GM19324 (cell line): ENCODE measurements around the gene MTMR1.

Source experiments
- ATAC-seq: cut with Tn5 transposase; IDR thresholded peaks from one replicate; pipeline ENCODE4 v1.9.1; 2021; ENCODE audit warnings: mild to moderate bottlenecking, moderate library complexity; ENCODE audit not compliant: unreplicated experiment, low FRiP score

The MTMR1 gene

DNA sequence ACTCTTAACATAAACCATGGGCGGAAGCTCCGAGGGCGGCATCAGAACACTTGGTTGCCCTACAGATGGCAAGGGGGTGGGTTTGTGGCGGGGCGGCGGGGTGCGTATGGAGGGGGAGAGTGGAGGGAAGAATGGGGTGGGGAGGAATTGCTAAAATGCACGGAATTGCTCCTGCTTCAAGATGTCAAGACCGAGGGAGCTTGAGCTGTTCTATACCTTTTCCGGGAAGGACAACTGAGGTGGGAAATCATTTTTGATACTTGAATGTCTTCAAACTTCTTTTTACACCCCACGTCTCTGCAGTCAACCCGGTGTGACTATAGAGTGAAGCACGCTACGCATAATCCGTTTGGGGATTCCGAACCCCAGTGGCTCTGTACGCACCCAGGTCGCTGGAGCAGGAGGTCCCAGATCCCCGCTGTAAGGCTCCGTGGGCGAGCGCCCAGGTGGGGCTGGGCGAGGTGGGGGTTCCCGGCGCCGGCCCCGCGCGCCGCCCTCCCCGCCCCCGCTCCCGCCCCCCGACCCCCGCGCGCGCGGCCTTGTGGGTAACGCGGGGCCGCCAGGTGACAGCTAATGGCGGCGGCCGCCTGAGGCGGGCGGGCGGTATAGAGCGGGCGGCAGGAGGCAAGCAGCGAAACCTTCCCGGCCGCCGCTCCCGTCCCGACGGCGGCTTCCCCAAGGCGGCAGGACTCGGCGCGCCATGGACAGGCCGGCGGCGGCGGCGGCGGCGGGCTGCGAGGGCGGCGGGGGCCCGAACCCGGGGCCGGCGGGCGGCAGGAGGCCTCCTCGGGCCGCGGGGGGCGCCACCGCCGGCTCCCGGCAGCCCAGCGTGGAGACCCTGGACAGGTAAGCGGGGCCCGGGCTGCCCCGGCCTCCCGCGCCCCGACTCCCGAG lies at the start of gene MTMR1:
Gene MTMR1 (plus strand): TSS at position 566 of the 894 bp plus-strand sequence. CDS start 135 bp downstream, at position 701.
- peak; percentile 70 for ATAC-seq

DNA sequence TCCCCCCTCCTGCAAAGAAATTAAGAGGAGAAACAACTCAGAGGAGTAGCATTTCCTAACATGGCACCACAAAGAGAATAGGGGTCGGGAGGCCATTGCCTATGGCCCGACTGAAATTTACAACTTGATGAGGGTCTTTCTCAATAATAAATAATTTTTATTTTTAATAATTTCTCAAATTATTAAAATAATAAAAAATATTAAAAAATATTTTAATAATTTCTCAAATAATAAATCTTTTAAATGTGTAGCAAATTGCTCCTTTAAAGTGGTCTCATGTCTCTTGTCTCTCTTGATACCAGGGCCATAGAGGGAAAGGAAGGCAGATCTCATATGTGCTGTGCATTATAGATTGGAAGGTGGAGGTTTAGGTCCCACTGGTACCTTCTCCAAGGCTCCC lies 49.2 kb upstream of the MTMR1 start:
- no peak for ATAC-seq

DNA sequence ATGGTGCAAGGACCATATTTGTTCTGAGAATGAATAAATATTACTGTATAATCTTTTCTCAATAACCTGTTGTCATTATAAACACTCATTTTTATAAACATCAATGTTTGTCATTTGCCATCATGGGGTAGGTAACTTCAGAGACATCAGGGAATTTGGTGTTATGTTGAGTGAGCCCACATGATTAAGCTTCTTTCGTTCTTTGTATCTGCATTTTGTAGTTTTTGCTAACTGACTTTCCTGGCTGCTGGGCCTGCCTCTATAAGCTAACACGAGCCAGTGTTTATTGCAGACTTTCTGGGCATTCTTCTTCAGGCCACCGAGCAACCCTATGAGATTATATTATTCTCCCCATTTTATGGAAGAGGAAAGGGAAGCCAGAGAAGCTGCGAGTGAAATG lies 48.8 kb upstream of the MTMR1 start:
- no peak for ATAC-seq

DNA sequence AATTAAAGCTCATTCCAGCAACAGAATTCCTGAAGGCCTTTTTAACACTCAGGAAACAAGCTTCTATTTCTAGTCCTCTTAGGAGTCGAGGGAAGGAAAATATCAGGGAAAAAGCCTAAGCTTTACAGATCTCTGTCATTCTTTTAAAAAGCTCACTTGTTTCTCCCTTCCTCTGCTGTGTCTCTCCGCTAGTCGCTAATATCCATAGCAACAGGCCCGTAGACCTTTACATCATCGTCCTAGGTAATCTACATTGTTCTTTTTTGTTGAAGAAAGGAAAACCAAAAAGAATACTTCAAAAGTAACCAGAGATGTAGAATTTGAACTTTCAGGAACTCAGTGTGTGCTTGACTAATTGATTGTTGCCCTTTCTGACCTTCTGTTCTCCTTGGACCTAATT lies 45.9 kb upstream of the MTMR1 start:
- no peak for ATAC-seq

DNA sequence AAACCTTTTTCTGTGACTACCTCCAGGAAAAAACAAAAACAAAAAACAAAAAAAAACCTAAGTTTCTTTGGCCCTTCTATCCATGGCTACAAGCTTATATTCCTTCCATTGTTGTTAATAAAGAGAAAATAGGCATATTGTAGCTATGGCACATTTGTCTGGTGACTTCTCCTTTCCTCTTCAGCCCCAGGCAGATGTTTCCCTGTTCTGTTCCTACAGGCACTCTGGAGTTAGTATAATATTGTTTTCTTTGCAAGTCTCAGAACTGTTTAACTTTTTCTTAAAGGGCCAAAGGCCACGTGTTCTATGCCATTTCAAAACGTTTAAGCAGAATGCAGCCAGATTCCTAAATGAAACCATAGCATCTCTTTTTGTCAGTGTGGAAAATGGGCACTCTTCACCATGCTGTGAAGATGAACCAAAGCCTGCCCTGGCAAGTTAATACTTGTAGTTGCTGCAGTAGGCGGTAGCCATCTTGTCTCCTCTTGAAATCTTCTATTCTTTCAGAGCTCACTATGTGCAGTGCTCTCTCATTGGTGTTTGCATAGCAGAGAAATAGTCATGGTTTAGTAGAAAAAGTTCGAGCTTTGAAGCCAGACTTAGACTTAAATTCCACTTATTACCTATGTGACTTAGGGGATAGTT lies 44.8 kb upstream of the MTMR1 start:
- ATAC-seq: no peak

DNA sequence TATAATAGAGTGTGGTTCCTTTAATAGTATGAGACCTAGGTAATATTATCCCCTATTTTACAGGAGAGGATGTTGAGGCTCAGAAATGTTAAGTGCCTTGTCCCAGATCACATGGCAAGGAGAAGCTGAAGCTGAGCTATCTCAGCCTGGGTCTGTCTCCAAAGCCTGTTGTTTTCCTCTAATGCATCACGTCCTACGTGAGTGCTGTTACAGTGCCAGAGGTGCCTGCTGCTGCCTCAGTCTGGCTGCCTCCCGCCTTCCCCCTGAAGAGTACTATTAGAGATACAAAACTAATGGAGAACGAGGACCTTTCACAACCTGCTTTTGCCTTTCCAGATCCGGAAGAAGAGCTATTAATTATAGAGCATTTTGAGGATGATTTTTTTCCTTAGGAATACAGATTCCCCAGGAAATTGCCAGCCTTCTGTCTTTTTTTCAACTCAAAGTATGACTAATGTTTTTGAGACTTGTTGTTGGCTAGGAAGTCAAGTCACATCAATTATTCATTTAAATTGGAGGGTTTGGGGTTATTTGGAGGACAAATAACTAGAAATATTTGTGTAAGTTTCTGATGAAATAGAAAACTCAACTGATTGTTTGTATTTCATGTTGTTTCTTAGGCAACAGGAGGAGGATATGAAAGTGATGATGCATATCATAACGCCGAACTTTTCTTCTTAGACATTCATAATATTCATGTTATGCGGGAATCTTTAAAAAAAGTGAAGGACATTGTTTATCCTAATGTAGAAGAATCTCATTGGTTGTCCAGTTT lies 43.9 kb upstream of the MTMR1 start:
- no peak for ATAC-seq

DNA sequence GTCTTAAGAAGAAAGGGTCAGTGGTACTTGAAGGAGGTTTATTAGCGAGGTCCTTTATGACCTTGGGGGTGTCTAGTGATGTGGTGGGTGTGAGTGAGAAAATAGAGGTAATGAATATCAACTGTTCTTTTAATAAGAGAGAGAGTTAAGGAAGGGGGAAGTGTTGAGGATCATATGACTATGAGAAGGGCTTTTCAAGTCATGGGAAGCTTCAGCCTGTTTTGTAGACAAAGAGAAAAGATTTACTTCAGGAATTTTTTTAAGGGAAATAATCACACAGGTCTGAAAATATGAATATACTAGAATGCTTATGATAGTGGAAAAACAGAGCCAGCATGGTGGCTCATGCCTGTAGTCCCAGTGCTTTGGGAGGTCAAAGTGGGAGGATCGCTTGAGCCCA lies 41.3 kb upstream of the MTMR1 start:
- no peak for ATAC-seq

DNA sequence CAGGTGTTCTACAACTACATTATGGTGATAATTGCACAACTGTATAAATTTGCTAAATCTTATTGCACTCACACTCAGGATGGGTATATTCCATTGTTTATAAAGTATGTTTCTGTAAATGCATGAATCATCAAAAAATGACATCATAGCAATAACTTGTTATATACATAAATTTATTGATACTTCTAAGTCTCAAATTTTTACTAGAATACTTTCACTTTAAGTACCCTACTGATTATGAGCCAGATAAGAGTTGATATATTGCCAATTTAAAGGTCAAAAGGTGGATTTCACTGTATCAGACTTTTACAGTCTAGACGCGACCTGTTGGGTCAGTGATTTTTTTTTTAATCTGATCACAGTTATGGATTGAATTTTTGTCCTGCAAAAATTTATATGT lies 37.4 kb upstream of the MTMR1 start:
- no peak for ATAC-seq

DNA sequence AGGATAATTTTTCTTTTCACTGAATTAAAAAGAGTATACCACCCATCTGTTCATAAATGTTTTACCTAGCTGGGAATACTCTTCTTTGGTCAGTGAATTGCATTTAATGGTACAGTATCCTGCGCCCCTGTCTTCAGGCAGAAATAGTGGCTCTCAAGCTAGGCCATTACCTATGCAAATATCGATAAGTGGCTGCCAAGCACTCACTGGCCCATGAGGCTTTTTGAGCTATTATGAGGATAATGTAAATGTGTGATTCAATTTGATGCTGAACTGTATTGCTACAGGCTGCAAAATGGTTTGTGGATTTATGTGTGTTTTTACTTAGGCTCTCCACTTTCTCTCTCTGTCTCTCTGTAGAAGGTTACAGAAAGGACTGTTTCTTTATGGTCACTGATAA lies 30.1 kb upstream of the MTMR1 start:
- ATAC-seq: no peak

DNA sequence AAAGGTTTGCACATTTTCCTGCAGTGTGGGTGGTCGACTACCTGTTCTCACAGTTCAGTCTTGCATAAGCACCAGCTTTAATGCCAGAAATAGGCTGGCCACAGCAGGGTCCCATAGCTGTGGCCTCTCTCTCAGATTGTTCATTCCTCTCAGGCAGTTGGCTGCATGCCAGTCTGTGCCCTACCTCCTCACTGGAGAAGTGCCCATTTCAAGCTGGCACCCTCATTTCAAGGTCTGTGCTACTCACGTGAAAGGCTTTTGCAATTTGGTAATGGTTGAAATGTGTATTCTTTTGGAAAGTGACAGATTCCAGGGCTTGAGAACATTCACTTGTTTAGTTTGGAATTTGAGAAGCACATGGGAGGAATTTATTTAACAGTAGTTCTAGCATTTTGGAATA lies 28.9 kb upstream of the MTMR1 start:
- ATAC-seq: no peak

DNA sequence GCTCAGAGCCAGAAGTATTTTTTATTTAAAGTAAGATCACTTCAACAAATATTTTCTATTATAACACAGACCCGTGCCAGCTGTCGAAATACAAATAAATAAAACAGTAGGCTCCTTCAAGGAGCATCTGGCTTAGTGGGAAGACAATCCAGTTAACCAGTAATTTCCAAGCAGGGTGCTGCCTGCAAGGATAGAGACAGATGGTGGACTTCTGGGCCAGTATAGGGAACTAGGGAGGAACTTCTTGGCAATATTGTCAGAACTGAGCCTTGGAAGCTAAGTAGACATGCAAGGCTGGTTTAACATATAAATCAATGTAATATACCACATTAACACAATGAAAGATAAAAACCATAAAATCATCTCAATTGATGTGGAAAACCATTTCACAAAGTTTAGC lies 17.0 kb upstream of the MTMR1 start:
- ATAC-seq: no peak

DNA sequence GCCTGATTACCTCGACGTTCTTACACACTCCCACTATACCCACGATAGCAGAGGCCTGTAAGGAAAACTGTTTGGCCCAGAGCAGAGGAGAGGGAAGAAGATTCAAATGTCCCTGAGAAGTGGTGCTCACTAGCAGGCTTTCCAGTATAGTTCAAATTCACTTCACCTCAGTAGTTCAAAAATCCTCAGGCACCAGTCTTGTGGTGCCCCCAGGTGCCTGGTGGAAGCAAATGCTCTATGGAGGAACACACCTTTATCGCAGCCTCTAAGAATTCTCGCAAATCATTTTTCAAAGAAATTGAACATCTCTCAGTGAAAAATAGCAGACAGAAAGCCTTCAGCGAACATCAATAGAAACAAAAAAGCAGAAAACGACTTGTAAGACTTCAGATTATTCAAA lies 12.2 kb upstream of the MTMR1 start:
- no peak for ATAC-seq

DNA sequence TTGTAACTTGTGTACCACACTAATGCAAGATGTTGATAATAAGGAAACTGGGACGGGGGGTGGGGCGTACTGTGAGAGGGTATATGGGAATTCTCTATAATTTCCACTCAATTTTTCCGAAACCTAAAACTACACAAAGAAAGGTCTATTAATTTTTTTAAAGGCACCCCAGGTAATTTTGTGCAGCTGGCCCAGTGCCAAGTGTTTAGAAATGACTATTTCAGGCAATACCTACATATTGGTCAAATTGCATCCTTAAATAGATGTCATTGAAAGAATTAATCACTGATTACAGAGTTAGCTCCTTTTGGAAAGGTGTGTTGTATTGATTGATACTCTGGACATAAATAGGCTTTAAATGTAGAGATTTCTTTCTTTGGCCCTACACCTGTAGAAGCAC lies 10.1 kb upstream of the MTMR1 start:
- no peak for ATAC-seq

DNA sequence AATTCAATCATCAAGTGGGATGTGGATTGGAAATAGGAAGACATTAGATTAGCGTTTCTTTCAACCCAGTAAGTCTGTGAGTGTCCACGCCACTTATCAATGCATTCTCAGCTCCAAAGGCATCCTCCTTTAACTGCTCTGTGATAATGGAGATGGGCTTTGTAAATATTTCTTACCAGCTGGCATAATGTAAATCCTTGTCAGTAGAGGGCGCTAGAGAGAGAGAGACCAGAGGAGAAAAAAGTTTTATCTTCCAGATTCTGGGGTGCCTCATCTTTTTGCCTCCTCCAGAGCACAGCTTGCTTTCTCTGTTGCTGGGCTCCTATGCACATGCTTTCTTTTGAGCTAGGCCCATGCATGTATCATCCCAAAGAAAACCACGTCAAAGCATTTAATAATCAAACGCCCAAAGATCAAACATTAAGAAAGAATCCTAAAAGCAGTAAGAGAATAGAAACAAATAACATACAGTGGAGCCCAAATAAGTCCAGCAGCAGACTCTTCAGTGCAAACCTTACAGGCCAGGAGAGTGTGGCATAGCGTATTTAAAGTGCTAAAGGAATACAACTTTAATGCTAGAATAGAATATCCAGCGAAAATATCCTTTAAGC lies 9.6 kb upstream of the MTMR1 start:
- ATAC-seq: no peak

DNA sequence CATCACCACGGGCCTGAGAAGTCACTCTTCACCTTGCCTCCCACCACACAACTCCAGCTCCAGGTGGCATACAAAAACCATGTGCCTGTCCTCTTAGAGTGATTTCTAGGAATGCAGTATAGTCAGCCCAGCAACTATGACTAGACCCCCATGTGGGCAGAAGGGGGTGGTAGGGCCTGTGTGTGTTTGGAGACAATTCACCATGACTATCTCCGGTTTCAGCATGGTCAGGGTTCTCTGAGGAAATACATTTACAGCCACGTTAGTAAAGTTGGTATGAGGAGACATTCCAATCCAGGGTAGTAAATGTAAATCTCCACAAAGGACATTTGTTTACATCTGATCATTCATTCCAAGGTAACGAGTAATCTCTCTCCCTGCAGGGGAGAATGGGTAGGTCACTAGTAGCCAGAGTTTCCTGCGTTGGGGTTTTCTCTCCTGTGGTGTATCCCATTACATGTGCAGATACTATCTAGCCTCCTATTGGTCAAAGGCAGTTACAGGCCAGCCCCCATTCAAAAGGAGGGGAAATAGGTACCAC lies 4.2 kb upstream of the MTMR1 start:
- no peak for ATAC-seq

DNA sequence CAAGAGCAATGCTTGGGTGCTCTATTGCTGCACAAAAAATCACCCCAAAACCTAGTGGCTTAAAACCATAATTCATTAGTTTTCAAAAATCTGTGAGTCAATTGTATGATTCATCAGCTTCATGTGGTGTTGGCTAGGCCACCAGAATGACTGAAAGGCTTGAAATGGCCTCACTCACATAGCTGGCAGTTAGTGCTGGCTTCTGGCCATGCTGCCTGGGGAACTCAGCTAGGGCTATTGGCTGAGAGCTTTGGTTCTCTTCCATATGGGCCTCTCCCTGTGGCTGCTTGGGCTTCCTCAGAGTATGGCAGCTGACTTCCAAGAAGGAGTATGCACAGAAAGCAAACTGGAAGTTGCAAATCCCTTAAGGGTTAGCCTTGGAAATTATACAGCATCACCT lies 3.1 kb upstream of the MTMR1 start:
- ATAC-seq: no peak

DNA sequence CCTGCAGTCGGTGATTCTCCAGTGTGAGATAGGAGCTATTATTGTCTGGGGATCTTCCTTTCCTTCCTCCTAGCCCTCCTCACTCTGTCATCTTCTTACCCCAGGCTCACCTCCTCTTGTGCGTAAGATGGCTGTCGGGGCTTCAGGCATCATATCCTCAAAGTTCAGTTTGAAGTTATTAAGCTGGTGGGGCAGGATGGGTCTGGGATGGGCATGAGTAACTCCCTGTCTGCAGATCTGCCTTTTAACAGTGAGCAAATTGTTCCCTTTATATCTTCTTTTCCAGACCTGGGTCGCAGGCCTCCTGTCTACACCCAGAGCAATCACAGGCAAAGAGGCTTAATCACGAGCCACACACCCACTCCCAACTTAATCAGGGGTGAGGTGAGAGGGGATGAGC lies 900 bp upstream of the MTMR1 start:
- ATAC-seq: no peak

DNA sequence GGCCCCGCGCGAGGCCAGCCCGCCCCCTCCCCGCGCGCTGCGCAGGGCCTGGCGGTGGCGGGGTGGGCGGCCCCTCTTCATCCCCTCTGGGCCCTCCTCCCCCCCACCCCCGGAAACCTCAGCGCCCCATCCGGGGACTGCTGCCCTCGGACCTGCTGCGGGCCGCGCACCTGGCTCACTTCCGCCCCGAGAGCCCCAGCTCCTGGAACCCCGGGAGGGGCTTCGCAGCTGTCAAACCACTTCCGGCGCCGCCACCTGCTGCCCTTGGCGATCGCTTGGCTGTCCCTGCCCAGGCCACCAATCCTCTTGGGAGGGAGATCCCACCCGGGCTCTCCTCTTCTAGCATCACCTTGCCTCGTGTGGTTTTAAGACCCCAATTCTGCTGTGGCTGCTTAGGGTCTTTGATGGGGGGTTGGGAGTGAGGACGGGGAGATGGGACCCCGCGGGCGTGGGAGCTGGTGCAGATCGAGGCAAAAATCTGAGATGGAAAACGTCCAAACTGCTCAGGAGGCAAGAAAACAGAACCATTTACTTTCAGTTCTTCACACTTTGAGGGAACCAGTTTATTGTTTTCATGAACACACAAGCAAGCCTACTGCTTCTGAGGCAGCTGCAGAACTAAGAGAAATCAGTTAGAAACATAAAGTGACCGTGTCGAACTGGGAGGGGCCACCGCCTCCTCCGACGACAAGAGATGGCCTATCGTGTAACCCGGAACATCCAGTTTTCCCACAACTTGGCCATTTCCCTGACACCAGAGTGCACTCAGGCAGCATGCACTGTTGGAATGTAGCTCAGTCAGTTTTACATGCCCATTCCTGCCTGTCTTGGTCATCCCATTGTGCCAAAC lies 754 bp downstream of the MTMR1 start:
- ATAC-seq: peak; percentile 78

DNA sequence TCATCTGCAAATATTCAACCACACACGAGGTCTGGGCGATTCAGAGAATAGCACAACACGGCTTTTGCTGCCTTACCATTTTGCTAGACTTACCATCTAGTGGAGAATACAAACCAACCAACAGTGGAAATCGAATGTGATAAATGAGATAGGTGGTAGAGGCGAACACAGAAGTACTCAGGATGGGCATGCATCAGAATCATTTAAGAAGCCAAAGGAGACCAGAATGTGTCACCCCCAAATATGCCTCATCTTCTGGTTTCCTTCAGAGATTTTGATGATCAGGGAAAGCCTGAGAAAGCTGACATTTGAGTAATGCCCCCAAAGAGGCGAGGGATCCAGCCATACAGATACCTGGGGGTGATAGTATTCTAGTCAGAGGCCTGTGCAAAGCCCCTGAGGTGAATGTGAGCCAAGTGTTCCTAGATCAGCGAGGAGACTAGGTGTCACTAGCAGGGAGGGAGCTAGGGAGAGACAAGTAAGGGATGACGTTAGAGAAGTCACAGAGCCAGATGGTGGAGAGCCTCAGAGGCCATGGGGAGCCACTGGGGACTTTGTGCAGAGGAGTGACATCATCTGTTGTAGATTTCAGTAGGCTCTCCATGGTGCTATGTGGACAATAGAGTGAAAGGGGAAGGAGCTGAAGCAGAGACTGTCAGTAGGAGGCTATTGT lies 1.7 kb downstream of the MTMR1 start:
- no peak for ATAC-seq
